NCI-H187 treated with DMSO at 0.1 percent for 48 hours (cell line): ENCODE data around the gene VILL.

ENCODE experiments used
- DNase-seq: peaks from one replicate; lab custom pipeline; 2025; lab: John Stamatoyannopoulos, UW

The VILL gene

GRCh38 chr3:38000965-38001455 lies 10.4 kb downstream of the VILL start:
- DNase-seq, result no peak

GRCh38 chr3:38001456-38002081 lies 11.0 kb downstream of the VILL start:
- no peak for DNase-seq

GRCh38 chr3:38002291-38002876 lies 11.8 kb downstream of the VILL start:
- no peak for DNase-seq

GRCh38 chr3:38002940-38003339 lies 12.4 kb downstream of the VILL start:
- DNase-seq, result no peak

GRCh38 chr3:38003371-38003816 lies 12.8 kb downstream of the VILL start:
- DNase-seq, result no peak

GRCh38 chr3:38003817-38004414 lies 13.3 kb downstream of the VILL start:
- DNase-seq, result no peak

- DNase-seq, result no peak
These were observed 14.0 kb downstream of the VILL start for GRCh38 chr3:38004415-38005075.

- DNase-seq, result no peak
These were observed 14.8 kb downstream of the VILL start for GRCh38 chr3:38005076-38006020.

- no peak for DNase-seq
These were observed 15.4 kb downstream of the VILL start for GRCh38 chr3:38006031-38006430.

GRCh38 chr3:38006445-38006995 lies 15.9 kb downstream of the VILL start:
- no peak for DNase-seq

- no peak for DNase-seq
These were observed 17.1 kb downstream of the VILL start for GRCh38 chr3:38007754-38008090.

- no peak for DNase-seq
These were observed 17.7 kb downstream of the VILL start for GRCh38 chr3:38008191-38008701.

GRCh38 chr3:38008971-38009580 lies 18.5 kb downstream of the VILL start:
- no peak for DNase-seq

GRCh38 chr3:38009807-38010591 lies 19.4 kb downstream of the VILL start:
- DNase-seq, result no peak

- DNase-seq, result no peak
These were observed 20.5 kb downstream of the VILL start for GRCh38 chr3:38011111-38011510.

GRCh38 chr3:38015485-38015884 lies 24.9 kb downstream of the VILL start:
- DNase-seq, result no peak

GRCh38 chr3:38015984-38016383 lies 25.4 kb downstream of the VILL start:
- DNase-seq, result no peak

GRCh38 chr3:38016410-38016809 lies 25.8 kb downstream of the VILL start:
- DNase-seq, result no peak

- no peak for DNase-seq
These were observed 26.4 kb downstream of the VILL start for GRCh38 chr3:38016847-38017444.
